22Rv1 (cell line): Measurements from ENCODE around the gene PRDM16.

Experiments
- CTCF ChIP-seq: fragments of 450-650 bp; IDR thresholded peaks from 2 replicates; pipeline ENCODE4 v1.5.1; 2017; ENCODE audit warnings: mild to moderate bottlenecking
- ZFX ChIP-seq: fragments of 450-650 bp; IDR thresholded peaks from 2 replicates; pipeline ENCODE4 v1.6.1; 2017; ENCODE audit warnings: antibody characterized with exemption, borderline replicate concordance

- TF ChIP-seq CTCF (no peak), ZFX (no peak)
These were observed 5.3 kb downstream of the PRDM16 start for GRCh38 chr1:3074297-3074741.
